HG03025 (cell line): ENCODE results near the gene SCN1A.
"Not testable (repeated sequence)": the region's sequence is repeated elsewhere in the genome, so short reads cannot be mapped to it uniquely, and the experiment has no call there.

Experiments used
- ATAC-seq: cut with Tn5 transposase; IDR thresholded peaks from one replicate; pipeline ENCODE4 v1.9.1; 2021; ENCODE audit warnings: mild to moderate bottlenecking, moderate library complexity; ENCODE audit not compliant: unreplicated experiment, low FRiP score

Gene SCN1A

GRCh38 chr2:166000401-166000800 lies 127.4 kb downstream of the SCN1A start:
- ATAC-seq = no peak

- ATAC-seq = no peak
These were observed 137.0 kb downstream of the SCN1A start for GRCh38 chr2:165990846-165991245.

- ATAC-seq = no peak
These were observed 138.0 kb downstream of the SCN1A start for GRCh38 chr2:165989851-165990250.

- no peak for ATAC-seq
These were observed 142.7 kb downstream of the SCN1A start for GRCh38 chr2:165985120-165985519.

DNA sequence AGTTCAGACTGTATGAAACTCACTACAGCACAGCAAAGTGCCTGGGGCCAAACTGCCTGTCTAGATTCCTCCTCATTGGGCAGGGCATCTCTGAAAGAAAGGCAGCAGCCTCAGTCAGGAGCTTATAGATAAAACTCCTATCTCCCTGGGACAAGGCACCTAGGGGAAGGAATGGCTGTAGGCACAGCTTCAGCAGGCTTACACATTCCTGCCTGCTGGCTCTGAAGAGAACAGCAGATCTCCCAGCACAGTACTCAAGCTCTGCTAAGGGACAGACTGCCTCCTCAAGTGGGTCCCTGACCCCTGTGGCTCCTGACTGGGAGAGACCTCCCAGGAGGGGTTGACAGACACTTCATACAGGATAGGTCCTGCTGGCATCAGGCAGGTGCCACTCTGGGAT lies 155.7 kb downstream of the SCN1A start:
- ATAC-seq = not testable (repeated sequence)

DNA sequence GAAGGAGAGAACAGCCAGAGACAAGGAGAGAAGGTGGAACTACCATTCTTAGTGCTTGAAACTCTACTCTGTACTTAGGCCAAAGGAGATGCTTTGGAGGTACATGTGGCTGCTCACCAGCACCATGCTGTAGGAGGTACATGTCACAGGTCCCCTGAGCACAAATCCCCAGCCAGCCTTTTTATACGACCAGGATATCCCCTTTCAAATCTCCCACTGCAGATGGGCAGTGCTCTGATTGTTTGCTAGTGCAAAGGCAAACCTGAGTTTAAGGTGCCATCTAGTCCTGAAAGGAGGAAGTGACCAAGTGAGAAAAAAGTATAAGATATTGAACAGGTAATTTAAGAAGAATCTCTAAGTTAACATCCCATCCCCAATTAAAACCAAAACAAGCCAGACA lies 157.2 kb downstream of the SCN1A start:
- ATAC-seq = no peak

- no peak for ATAC-seq
These were observed 158.6 kb downstream of the SCN1A start for GRCh38 chr2:165969227-165969626.

DNA sequence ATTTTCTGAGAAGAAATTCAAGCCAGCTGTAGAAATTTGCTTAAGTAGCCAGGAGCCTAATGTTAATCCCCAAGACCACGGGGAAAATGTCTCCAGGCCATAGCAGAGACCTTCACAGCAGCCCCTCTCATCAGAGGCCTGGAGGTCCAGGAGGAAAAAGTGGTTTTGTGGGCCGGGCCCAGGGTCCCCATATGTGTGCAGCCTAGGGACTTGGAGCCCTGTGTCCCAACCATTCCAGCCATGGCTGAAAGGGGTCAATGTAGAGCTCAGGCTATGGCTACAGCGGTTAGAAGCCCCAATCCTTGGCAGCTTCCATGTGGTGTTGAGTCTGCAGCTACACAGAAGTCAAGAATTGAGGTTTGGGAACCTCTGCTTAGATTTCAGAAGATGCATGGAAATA lies 160.1 kb downstream of the SCN1A start:
- no peak for ATAC-seq

- ATAC-seq = no peak
These were observed 166.0 kb downstream of the SCN1A start for GRCh38 chr2:165961818-165962217.

DNA sequence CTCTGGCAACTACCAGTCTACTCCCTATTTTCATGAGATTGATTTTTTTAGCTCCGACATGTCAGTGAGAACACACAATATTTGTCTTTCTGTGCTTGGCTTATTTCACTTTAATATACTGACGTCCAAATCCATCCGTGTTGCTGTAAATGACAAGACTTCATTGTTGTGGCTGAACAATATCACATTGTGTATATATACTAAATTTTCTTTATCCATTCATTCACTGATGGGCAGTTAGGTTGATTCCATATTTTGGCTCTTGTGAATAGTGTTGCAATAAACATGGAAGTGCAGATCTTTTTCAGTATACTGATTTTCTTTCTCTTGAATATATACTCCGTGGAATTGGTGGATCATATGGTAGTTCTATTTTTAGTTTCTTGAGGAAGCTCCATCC lies 168.4 kb downstream of the SCN1A start:
- no peak for ATAC-seq

GRCh38 chr2:165958313-165958960 lies 169.4 kb downstream of the SCN1A start:
- ATAC-seq = no peak

GRCh38 chr2:165957030-165957675 lies 170.7 kb downstream of the SCN1A start:
- ATAC-seq = no peak

- ATAC-seq = peak; percentile 97
These were observed 173.9 kb downstream of the SCN1A start, which contains the start of gene TTC21B for GRCh38 chr2:165953655-165954606. TSS of gene TTC21B (minus strand) at chr2:165953776. CDS start at chr2:165953705, 71 bp downstream.

- ATAC-seq = peak; percentile 53
These were observed 174.5 kb downstream of the SCN1A start for GRCh38 chr2:165953306-165953654.

- no peak for ATAC-seq
These were observed 175.0 kb downstream of the SCN1A start for GRCh38 chr2:165952741-165953211.

- no peak for ATAC-seq
These were observed 175.7 kb downstream of the SCN1A start for GRCh38 chr2:165952085-165952484.

- ATAC-seq = no peak
These were observed 177.4 kb downstream of the SCN1A start for GRCh38 chr2:165950438-165950837.

- ATAC-seq = no peak
These were observed 186.0 kb downstream of the SCN1A start for GRCh38 chr2:165941827-165942226.

DNA sequence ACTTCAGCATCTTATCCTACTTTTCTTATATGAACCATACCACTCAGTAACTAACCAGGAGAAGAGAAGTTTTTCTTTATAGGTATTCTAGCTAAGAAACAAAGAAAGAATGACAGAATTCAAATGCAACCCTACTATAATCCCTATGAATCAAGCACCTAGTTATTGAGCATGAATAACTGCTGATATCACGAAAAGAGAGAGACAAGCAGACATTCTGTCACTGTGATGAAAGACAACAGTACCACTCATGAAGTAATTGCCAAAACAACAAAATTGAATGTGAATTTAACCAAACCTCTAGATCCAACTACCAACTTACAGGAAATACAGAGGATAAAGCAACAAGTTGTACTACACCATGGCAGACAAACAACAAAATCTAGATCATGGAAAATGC lies 189.6 kb downstream of the SCN1A start:
- ATAC-seq = no peak
